ENCODE data around the gene RBFOX2.

- TF ChIP-seq EZH2phosphoT487 (IDR thresholded peaks at IDR 0.05; ENCODE audit: unreplicated experiment) (no peak), POLR2AphosphoS5 (IDR thresholded peaks at IDR 0.05; ENCODE audit: low read depth) (no peak), CREB1 (CRISPR knock-in tag; IDR thresholded peaks at IDR 0.05; ENCODE audit: low read depth) (no peak), CTCF (conservative IDR thresholded peaks at IDR 0.05; ENCODE audit: low read depth in 2 of 2) (no peak), ZNF114 (CRISPR knock-in tag; IDR thresholded peaks at IDR 0.05) (no peak)
Measured at GRCh38 chr22:35844886-35845285, 183.7 kb downstream of the RBFOX2 start.

All from GM23338 (cell line).